Coronary artery (tissue), 2 donors: Measurements from ENCODE around the gene LRIT1.

Experiments used
- DNase-seq: peaks from one replicate; pipeline ENCODE4 v3.0.0-alpha.2; 2017; ENCODE audit warnings: low spot score
- H3K27ac ChIP-seq, 2 donors: fragments of 200-600 bp; sonication (generic); one replicate each; pipeline ENCODE4 v1.5.1; 2016 to 2019
- H3K4me3 ChIP-seq: fragments of 200-600 bp; sonication (generic); 2 replicates; pipeline ENCODE4 v1.5.1; 2016; ENCODE audit warnings: mild to moderate bottlenecking, moderate library complexity
- TF ChIP-seq, protein P1 (sequence below): fragments of 200-600 bp; sonication (generic); IDR thresholded peaks from one replicate; pipeline ENCODE4 v1.5.1; 2019; ENCODE audit warnings: antibody characterized with exemption

The LRIT1 gene

DNA sequence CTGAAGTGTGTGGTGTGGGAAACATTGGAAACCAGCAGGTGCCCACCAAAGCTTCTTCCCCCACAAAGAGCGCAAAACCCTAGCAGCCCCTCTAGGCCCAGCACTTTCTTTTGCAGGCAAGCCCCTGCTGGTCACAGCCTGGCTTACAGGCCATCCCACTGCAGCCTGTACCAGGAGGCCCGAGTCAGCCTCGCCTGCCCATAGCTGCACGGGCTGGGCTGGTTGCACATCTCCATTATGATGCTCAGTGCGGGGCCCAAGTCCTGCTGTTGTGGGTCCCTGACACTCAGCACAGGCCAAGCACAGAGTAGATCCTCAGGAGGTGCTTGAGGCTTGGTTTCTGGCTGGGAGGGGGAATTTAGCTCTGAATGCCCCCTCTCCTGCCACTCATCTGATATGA is 39.0 kb downstream of the LRIT1 start:
- DNase-seq: no peak
- no peak overlapping the region for H3K27ac ChIP-seq
- H3K4me3 ChIP-seq: no peak overlapping the region
- TF ChIP-seq, protein P1, sequence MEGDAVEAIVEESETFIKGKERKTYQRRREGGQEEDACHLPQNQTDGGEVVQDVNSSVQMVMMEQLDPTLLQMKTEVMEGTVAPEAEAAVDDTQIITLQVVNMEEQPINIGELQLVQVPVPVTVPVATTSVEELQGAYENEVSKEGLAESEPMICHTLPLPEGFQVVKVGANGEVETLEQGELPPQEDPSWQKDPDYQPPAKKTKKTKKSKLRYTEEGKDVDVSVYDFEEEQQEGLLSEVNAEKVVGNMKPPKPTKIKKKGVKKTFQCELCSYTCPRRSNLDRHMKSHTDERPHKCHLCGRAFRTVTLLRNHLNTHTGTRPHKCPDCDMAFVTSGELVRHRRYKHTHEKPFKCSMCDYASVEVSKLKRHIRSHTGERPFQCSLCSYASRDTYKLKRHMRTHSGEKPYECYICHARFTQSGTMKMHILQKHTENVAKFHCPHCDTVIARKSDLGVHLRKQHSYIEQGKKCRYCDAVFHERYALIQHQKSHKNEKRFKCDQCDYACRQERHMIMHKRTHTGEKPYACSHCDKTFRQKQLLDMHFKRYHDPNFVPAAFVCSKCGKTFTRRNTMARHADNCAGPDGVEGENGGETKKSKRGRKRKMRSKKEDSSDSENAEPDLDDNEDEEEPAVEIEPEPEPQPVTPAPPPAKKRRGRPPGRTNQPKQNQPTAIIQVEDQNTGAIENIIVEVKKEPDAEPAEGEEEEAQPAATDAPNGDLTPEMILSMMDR: no peak

DNA sequence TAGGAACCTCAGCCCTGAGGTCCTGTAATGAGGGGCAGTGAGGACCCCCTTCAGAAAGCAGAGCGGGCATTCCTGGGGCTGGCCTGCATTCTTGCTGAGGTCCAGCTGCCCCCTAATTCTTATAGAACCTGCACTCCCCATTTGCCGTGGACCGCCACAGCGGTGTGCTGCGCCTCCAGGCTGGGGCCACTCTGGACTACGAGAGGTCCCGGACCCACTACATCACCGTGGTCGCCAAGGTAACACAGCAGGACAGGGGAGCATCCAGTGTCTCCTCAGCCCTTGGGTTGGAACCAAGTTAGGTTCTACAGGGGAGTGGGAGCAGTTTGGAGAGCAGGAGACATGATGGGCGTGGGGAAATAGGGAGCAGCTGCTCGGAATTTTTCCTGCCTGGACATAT is 39.7 kb downstream of the LRIT1 start:
- TF ChIP-seq, protein P1: no peak
- Histone ChIP-seq H3K27ac (no peak overlapping the region), H3K4me3 (no peak overlapping the region)
- DNase-seq: no peak

DNA sequence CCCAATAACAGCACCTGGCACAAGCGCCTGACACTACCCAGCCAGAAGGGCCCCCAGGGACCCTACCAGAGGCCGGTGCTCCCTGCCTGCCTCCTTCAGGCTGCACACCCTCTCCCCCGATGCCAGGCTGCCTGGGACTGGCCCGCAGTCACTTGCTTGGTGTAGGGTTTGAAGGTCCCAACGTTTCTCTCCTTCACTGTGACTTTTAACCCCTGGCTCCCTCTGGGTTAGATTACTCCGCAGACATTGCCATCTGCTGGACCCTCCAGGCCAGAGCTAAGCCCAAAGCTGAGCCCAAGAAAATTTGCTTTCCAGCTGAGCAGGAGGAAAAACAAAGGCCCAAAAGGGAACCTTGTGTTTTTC is 40.1 kb downstream of the LRIT1 start:
- no peak overlapping the region for H3K4me3 ChIP-seq
- no peak for DNase-seq
- TF ChIP-seq, protein P1: no peak
- H3K27ac ChIP-seq: no peak overlapping the region

DNA sequence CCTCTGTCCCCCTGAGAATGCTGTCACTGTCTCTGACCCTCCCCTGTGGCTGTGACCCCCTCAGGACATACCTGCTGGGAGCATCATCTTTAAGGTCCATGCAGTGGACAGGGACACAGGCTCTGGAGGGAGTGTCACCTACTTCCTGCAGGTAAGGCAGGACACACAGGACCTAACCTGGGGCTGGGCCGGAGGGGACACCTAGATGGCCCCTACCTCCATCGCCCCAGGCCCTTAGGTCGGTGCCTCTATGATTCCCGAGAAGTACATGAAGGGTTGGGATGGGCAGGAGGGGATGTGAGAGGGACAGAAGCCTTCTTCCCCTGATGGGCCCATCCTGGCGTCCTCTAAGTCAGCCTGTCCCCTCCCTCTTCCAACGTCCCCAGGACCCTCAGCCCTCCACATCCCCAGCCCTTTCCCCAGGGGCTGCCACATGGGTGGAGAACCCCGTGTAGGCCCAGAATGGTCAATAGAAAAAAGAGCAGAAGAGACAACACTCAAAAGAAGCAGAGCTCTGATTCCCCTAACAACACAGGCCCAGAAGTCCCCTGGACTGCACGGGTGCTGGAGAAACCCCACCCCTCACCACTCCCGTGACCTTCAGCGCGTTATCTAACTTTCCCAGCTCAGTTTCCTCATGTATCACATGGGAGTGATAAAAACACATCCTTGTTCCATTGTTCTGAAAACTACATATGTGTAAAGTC is 40.7 kb downstream of the LRIT1 start:
- H3K4me3 ChIP-seq: no peak overlapping the region
- TF ChIP-seq, protein P1: no peak
- DNase-seq: no peak
- no peak overlapping the region for H3K27ac ChIP-seq

DNA sequence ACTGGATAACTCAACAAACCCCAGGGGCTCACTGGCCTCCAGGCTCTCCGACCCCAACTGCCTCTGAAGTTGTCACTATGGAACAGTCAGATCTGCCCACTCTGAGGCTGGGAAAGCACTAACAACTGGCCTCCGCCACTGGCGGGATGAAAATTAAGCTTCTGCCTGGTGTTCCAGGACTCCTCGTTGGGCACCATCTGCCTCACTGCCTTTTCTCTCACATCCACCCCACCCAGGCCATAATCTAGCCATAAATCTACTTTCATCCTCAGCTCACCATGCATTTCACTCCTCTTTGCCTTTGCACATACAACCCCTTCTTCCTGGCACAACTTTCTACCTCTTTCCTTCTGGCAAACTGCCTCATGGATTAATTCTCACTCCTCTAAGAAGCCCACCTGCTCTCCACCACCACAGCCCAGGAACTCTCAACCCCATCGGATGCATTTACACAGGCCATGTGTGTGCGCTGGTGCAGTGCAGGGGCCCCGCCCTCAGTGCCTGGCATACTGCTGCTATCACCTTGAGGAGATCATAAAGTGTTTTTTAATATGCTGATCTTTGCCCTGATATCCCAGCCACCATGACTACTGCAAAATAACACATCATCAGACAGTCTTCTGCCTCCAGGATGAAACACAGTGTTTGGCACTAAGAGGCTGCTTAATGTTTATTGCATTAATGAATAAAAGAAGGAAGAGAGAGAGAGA is 43.0 kb downstream of the LRIT1 start:
- H3K4me3 ChIP-seq: no peak overlapping the region
- no peak for DNase-seq
- H3K27ac ChIP-seq: no peak overlapping the region
- TF ChIP-seq, protein P1: no peak

DNA sequence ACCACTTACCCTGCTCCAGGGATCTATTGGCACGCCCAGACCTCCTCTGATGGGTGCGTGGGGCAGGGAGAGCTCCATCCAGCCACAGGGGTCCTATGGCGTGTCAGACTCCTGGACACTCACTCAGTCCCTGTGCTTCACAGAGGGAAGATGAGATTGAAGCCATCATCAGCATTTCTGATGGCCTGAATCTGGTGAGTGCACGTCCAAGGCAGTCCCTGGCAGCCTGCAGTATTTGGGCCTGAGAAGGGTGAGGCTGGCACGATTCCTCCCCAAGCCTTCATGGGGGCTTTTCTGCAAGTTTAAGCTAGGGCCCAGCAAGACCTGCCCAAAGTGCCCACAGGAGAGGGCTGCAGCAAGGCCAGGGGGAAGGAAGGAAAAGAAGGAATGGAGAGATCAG is 43.7 kb downstream of the LRIT1 start:
- no peak for DNase-seq
- Histone ChIP-seq H3K4me3 (no peak overlapping the region), H3K27ac (no peak overlapping the region)
- TF ChIP-seq, protein P1: no peak

DNA sequence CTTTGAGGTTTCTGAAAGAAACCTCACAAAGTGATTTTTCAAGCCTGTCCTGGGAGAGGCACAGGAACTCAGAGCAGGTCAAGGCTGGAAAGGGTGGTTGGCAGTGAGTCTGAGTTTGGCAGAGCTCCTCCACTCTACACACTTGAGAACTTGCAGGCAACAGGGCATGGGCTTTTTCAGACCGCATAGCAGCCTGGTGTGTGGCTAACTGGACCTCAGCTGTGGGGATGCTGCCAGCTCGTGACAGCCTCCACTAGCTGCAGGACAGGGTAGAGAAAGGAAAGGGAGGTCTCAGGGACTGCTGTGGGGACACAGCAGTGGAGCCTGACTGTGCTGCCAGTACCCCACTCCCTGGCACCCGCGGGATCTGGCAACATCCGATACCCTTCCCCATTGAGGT is 44.4 kb downstream of the LRIT1 start:
- no peak overlapping the region for H3K4me3 ChIP-seq
- DNase-seq: no peak
- TF ChIP-seq, protein P1: no peak
- H3K27ac ChIP-seq: no peak overlapping the region
